Dermis microvascular lymphatic vessel endothelial cell (primary cell): ENCODE measurements around the gene GRM8. TPM values are rescaled to one million over a fixed set of nuclear protein-coding genes. Genes with fewer than 3 reads are reported as not detected.

Experiments used
- DNase-seq, 2 donors: peaks; one replicate each; pipeline versions ENCODE4 v3.0.0 to v3.0.0-alpha.2; 2010; ENCODE audit warnings: low read depth in 2 of 2
- total RNA-seq: library from RNA; depleted of rRNA; stranded (reverse); fragments of >200 nt; gene quantifications from 2 replicates; pipeline ENCODE4 v1.2.1, GENCODE V29; 2014

GRM8 gene
- total RNA-seq, 1 donor from 2014 or later: not detected

GRCh38 chr7:127231415-127231814 lies 21.3 kb downstream of the GRM8 start:
- DNase-seq: no peak

DNA sequence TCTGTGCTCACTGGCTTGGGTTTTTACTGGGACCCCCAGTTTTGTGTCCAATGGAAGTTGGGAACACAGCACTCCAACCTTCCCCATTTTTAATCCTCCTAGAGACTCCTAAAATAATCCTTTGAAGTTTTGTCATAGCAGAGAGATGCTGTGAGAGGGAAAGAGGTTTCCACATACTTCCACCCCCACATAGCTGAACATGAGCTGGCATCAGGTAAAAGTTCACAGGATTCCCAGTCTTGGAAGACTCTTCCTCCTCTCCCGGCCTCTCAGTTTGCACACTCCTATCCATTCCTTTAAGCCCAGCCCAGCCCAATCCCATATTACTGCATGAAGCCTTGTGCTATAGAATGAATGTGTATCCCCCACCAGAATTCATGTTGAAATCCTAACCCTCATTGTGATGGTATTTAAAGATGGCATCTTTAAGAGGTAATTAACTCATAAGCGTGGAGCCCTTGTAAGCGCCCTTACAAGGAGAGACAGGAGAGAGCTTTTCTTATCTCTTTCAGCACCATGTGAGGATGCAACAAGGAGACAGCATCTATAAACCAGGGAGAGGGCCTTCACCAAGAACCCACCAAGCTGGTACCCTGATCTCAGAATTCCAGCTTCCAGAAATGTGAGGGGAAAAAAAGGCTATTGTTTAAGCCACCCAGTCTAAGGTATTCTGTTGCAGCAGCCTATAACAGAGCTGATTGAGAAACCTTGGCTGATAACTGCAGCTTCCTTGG lies 22.4 kb downstream of the GRM8 start:
- no peak for DNase-seq

DNA sequence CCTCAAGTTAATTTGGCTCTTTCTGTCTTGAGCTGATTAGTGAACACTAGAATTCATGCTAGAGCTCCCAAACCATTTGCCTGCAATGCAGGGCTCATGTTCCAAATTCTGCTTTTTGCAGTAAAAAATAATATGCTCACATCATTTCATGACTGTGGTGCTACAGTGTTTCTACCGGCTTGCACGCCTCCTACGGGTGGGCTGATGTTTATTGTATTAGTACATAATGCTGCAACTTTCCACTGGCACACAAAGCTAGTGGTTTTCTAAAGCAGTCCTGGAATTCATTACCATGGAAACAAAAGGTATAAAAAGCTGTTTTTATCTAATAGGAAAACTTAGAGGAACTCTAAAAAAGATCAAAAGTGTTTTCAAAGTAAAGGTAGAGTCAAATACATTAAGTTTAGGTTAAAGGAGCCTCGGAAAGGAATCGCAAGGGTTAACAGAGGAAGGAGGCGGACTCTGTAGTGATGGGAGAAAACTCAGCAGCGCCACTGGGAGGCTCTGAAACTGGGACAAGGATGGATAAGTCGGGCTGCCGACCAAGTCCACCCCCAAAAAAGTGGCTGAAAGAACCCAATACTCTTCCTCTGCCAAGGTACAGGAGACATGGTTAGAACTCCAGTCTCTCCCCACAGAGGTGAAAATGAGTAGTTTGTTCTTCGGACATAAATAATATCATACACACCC lies 25.9 kb downstream of the GRM8 start:
- no peak for DNase-seq

GRCh38 chr7:127221731-127222130 lies 31.0 kb downstream of the GRM8 start:
- no peak for DNase-seq

GRCh38 chr7:127214956-127215718 lies 37.6 kb downstream of the GRM8 start:
- no peak for DNase-seq

DNA sequence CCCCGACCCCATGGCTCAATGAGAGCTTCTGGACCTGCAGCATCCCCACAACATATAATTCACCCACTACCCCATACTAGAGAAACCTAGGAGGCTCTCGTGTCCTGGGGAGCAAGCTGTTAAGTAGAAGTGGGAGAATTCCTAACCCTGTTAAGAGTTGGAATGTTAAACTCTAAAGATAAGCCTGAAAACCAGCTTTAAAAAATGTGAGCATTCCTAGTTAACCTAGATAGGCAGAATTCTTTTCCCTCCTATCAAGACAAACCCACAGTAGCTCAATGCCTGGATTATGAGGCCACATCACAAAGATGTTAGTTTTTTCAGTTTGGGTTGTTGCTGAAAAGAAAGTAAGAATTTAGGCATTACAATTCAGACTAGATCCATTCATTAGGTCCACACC lies 42.9 kb downstream of the GRM8 start:
- no peak for DNase-seq

GRCh38 chr7:127208860-127209259 lies 43.9 kb downstream of the GRM8 start:
- no peak for DNase-seq

- DNase-seq: no peak
These were observed 44.4 kb downstream of the GRM8 start for GRCh38 chr7:127208351-127208750.

DNA sequence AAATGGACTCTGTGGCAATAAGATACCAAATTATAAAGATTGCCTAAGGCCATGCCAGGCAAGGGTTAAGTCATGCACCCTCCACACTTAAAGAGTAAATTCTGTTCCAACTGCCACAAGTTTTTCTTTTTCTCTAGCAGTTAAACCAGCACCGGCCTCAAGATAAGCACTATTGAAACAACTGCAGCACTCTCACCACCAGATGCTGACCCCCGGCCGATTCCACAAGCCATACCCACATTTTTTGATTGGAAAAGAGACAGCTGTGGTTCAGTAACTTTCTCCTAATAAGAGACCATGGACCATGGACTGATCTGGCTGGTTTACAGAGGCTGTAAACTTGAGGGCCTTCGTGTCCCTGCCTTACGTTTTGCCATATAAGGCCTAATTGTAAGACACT lies 44.9 kb downstream of the GRM8 start:
- no peak for DNase-seq

GRCh38 chr7:127207230-127207629 lies 45.5 kb downstream of the GRM8 start:
- no peak for DNase-seq

- DNase-seq: no peak
These were observed 58.2 kb downstream of the GRM8 start for GRCh38 chr7:127194571-127194970.

GRCh38 chr7:127189886-127190285 lies 62.9 kb downstream of the GRM8 start:
- DNase-seq: no peak

- DNase-seq: no peak
These were observed 63.7 kb downstream of the GRM8 start for GRCh38 chr7:127189074-127189473.

DNA sequence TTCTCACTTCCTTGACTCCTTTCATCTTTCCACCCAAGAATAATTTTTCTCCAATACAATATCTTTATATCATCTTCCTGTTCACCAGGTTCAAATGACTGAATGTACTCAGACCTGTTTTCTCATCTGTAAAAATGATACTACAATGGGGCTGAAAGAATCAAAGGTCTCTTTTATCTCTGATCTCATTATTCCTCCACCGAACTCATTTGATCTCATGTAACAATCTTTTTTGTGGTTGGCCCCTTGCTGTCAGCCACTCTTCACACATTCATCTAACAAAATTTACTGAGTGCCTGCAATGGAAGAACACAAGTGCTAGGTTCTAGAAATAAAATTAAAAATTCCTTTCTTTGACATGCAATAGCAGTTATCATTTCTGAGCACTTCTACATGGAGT lies 65.0 kb downstream of the GRM8 start:
- DNase-seq: no peak

DNA sequence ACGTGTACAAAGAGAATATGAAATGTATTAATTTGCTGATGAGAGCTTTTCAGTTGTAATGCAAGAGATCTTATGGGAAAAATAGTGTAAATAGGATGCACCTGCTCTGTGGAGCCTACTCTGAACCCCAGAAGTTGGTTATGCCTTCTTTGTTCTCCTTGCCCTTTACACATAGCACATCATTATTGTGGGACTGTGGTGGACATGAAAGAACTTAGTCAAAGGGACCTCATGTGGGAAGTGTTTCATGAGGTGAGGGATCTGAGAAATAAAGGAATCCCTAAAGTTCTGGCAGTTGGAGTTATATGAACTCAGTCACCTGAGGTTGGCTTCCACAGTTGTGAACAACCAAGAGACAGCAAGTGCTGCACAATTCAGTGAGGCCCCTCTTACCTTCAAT lies 66.1 kb downstream of the GRM8 start:
- DNase-seq: no peak

- no peak for DNase-seq
These were observed 75.6 kb downstream of the GRM8 start for GRCh38 chr7:127177156-127177555.

- DNase-seq: no peak
These were observed 90.4 kb downstream of the GRM8 start for GRCh38 chr7:127162366-127162765.

DNA sequence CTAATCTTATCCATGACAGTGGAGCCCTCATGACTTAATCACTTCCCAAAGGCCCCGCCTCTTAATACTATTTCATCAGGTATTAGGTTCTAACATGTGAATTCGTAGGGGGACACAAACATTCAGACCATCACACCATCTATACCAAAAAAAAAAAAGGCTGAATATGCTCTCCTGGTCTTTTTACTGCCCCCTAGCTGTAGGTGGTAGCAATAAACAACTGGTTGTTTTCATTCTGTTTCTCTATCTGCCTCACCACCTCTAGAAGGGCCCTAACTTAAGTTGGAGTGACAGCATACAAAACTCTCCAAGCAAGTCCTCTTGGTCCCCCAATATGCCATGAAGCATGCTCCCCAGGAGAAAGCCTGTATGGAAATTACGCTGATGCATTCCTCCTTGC lies 94.1 kb downstream of the GRM8 start:
- no peak for DNase-seq

GRCh38 chr7:127154958-127155357 lies 97.8 kb downstream of the GRM8 start:
- no peak for DNase-seq

GRCh38 chr7:127154101-127154500 lies 98.6 kb downstream of the GRM8 start:
- no peak for DNase-seq

GRCh38 chr7:127153315-127153714 lies 99.4 kb downstream of the GRM8 start:
- DNase-seq: no peak

DNA sequence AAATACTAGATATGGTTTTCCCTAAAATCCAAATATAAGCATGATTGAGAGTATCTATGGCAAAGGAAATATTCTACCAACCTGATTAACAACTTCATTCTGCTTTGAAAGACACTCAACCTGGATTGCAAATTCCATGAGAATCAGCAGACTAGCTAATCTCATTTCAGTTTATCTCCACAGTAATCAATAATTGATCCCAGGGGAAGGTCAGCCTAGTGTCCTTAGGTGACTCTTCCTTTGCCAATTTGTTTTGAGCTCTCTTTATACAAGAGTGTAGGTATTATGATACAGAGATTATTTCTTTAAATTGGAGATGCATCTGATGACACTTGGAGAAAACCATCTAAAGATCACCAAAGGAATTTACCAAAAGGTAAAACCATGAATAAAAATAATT lies 100.3 kb downstream of the GRM8 start:
- DNase-seq: no peak

GRCh38 chr7:127151379-127151778 lies 101.4 kb downstream of the GRM8 start:
- no peak for DNase-seq
